ENCODE measurements around the gene STEAP3.

Gene STEAP3

DNA sequence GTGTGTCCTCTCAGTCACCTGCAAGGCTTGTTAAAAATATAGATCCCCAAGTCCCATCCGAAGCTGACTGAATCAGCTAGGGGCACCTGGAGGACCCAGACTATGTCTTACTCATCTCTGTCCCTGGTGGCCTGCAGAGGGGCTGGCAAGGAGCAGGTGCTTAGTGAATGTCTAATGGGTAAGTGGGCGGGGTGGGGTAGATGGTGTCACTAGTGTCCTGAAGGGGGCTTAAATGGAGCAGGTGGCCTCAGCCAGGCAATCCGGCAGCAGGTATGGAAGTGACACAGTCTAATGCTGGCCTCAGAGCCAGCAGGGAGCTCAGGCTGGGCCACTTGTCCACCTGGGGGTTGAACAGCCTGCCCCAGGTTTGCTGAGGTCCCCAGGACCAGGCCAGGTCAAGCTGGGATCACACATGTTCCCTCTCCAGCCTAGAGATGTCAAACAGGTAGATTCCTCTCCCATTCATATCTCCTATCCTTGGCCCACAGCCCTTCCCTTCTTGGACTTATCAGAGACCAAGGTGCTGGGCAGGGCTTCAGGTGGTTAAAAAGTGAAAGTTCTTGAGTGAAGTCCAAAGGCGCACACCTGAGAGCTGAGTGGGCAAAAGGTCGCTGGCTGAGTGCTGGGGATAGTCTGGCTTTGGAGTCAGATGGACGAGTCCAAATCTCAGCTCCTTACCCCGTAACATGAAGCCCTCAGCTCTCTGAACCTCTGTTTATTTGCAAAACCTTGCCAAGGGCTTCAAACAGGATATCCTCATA is 1.7 kb downstream of the STEAP3 start:
- DNase-seq (ENCODE audit: low spot score): no peak

DNA sequence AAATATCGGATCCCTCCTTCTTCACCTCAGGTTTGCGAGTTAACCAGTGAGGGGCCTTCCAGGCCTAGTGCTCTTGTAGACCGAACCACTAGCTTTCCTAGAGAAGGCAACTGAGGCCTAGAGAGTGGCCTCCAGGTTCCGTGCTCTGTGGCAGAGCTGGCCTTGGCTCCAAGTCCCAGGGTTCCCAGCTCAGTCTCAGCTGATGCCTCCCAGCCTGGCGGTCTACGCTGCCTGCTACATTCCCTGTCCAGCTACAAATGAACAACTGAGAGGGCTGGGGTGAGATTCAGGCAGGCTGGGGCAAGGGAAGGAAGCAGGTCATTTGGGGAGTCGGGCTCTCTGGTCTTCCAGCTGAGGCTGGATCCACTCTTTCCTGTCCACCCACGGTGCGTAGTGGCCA is 2.3 kb downstream of the STEAP3 start:
- no peak for DNase-seq (ENCODE audit: low spot score)

DNA sequence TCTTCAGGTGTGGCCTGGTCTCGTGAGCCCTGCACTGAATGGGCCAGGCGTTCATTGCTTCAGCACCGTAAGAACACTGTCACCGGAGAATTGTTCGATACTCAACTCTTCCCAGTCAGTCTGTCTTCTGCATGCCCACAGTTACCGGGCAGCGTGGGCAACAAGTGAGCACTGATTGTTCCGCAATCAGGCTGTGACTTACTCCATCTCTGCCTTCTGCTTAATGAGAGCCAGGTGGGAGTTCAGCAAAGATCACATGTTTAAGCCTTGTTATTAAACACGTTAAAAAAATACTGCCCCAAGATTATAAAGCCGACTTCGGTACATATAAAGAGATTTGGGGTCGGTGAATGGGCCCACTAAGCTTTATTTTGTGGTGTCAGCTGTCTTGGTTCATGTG is 3.7 kb downstream of the STEAP3 start:
- DNase-seq (ENCODE audit: low spot score): no peak

DNA sequence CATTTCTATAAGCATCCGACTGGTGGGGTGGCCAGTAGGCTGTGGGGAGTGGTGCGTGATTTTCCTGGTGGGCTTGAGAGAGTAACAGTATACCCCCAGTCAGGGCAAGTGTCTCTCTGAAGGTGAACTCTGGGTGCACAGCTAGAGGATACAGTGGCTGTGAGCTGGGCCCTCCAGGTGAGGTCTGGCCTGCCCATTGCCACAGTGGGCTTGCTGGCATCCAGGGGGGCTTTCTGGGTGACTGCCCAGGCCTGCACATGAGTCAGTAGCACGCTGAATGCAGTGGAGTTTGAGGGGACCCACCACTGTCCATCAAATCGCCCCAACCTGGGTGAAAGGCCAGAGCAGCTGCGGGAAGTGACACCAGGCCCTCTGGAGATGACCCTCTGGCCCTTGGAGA is 4.5 kb downstream of the STEAP3 start:
- no peak for DNase-seq (ENCODE audit: low spot score)

DNA sequence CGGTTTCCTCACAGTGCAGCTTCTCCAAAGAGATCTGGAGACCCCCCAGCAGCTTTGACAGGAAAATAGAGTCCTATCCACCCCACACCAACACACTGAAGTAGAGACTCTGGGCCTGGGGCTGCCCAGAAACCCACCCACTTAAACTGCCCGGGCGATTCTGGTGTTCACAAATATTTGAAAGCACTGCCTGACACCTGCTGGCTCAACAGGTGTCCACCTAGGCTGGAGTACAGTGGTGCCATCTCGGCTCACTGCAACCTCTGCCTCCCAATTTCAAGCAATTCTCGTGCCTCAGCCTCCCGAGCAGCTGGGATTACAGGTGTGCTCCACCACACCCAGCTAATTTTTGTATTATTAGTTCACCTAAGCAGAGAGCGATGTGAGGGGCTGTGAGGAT is 5.3 kb downstream of the STEAP3 start:
- no peak for DNase-seq (ENCODE audit: low spot score)

DNA sequence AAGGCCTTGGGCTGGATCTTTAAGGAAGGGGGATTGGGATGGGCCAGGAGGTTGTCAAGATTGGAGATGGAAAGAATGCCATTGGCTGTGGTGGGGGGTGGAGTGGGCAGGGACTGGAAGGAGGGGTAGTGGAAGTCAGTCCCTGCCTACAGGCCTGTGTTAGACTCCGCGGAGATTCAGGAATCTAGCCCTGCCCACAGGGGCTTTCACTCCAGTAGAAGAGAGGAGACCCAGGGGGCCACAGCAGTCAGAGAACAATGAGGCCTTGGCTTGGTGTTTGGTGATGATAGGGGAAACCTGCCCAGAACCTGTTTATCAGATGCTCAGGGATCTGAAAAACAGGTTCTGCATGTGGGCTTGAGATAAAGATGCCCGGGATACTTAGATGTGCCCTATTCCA is 6.1 kb downstream of the STEAP3 start:
- DNase-seq (ENCODE audit: low spot score): no peak

DNA sequence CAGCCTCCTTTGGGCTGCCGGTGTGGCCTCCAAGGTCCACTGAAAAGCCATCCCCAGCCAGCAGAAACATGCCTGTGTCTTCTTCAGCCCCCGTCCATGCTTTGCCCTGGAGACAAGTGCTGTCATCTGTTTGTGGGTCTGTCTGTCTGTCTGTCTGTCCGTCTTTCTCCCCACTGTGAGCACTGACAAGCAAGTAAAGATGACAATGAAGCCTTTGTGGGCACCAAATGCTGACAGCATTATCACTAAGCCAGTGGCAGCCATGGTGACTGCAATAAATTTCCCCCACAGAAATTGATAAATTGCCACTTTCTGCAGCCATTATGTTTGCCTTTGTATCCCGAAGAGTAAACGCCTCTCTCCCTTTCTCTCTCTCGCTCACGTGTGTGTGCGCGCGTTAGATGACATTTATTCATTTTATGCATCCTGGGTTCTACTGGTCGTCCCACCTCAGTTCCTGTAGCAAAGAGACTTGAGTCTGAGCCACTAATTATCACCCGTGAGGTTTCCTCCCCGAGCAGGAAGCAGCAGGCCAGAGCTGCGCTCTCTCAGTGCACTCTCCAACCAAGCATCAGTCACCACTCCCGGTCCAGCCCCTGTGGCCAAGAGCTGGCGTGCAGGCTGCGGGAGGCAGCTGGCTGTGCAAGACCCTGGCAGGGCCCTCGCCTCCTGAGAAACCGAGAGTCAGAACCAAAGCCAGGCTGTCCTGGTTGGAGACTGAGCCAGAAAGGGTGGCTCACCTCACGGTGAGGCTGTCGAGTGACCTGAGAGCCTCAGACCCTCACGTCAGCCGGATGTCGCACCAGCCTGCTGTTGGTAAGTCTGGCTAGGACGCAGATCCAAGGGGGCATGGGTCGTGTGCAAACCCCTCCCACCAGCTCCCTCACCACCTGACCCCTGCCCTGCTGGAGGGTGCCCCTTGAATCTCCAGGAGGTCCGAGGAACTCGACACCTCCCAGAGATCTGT is 6.9 kb downstream of the STEAP3 start:
- peak; percentile 58 for DNase-seq (ENCODE audit: low spot score)

DNA sequence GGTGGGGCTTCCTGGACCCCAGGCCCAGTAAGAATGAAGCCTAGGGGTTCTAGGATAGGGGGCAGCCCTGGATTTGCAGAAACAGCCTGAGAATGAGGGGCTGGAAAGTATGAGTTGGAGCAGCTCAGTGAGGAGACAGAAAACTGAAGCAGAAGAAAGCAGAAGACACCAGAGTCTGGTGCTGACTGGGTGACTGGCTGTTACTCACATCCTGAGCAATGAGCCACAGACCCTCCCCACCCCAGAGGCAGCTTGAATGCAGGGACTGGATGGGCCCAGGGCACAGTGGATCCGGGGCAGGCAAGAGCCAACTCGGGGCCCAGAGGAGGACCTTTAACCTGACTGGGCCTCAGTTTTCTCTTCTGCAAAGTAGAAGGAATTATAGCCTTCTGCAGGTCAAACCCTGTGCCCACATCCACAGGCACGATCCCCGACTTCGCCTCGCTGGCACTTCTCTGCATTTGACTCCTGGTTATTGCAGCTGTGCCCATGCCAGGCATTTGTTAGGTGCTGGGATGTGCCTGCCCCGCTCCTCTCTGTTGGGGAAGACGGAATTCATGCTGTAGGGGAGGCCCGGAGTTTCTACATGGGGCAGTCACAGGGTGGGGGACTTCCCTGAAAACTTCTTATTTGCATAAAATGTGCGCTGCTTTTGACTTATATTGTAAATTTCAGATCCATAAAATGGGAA is 8.5 kb downstream of the STEAP3 start:
- no peak for DNase-seq (ENCODE audit: low spot score)

DNA sequence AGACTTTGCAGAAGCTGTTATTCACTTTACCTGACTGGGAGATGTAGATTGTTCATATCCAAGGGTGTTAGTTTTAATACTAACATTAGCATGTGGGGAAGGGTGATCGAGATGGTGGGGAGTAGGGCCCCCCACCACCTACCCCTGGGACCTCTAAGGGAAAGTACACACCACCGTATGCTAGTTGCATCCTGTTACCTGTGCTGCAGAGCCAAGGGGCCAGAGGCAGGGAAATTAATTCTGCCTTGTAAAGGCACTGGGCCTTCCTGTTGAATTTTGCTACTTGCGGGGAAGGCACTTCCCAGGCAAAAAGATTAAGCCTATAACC is 9.0 kb downstream of the STEAP3 start:
- DNase-seq (ENCODE audit: low spot score): no peak

DNA sequence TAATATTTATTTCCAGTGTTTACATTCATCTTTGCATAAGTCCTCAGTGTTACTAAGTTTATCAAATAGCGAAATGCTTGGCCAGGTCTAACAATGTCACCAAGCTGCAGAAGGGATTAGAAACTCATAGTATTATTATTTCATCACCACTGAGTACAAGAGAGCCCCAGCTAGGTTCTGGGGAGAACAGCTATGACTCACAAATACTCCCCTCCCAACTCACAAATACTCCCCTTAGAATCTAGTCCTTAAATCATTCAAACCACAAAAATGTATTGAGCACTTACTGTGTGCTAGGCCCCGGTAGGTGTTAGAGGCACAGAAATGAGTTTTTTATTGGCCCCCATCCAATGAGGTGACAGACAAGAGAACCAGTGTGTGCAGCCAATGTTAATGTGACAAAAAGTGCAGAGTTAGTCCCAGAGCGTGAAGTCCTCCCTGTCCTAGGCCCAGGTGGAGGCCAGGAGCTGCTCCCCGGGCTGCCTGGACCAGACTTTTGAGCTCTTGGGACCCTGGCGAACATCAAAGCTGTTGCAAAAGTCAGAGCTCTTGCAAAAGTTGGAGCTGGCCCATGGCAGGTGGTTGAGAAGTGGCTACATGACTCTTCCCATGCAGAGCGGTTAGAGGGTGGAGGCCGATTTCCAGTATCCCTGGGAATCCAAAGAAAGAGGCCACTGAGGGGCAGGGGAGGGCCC is 9.8 kb downstream of the STEAP3 start:
- no peak for DNase-seq (ENCODE audit: low spot score)

DNA sequence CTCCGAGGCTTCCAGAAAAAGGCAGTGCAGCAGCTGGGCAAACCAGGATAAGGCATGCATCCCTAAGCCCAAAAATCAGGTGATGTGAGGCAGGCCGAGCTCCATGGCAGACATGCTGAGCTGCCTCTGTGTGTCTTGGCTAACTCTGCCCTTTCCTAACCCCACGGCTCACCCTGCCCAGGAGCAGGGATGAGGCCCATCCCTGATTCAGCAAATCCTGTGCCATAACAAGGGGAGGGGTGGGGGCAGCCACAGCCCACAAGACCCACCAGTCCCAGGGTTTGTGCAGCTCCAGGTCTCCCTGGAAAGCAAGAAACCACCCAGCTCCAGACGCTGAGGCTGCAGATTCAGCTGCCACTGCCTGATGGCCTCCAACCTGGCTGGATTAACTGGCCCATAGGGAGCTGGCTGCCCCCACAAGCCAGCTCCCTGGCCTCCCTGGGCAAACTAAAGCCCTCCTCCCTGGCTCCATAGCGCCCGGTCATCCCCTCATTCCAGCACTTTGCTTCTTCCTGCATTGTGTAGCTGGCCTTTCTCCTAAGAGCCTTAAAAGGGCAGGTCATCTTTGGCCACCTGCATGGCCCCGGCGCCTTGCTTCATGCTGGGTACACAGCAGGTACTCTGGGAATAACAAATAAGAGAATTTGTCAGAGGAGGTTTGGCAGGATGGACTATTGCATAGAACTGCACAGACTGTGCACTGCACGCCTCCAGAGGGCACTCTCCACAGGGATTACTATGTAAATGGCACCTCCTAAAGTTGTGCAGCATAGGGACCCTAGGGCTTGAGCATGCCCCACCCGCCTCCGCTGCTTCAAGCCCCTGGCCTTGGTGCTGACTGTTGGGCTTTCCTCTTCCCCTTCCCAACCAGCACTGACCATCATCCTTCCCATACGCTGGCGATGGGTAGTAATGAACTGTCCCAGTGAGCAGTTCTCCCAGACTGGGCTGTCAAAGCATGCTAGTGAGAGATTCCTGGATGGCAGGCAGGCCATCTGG is 10.7 kb downstream of the STEAP3 start:
- DNase-seq (ENCODE audit: low spot score): no peak

DNA sequence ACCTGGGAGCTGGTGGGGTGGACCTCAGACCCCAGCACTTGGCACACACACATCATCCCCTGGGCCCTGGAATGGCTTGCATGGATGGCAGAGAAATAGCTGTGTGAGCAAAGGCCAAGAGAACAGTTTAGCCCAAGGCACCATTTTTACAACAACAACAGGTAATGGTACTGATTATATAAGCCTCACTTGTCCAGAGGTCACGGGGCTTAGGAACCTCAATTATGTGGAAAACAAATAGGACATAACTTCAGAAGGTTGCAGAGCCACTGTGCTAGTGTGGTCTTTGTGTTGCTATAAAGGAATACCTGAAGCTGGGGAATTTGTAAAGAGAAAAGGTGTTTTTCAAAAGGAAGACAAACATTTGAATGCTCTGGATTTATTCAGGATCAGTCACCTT is 13.2 kb downstream of the STEAP3 start:
- no peak for DNase-seq (ENCODE audit: low spot score)

DNA sequence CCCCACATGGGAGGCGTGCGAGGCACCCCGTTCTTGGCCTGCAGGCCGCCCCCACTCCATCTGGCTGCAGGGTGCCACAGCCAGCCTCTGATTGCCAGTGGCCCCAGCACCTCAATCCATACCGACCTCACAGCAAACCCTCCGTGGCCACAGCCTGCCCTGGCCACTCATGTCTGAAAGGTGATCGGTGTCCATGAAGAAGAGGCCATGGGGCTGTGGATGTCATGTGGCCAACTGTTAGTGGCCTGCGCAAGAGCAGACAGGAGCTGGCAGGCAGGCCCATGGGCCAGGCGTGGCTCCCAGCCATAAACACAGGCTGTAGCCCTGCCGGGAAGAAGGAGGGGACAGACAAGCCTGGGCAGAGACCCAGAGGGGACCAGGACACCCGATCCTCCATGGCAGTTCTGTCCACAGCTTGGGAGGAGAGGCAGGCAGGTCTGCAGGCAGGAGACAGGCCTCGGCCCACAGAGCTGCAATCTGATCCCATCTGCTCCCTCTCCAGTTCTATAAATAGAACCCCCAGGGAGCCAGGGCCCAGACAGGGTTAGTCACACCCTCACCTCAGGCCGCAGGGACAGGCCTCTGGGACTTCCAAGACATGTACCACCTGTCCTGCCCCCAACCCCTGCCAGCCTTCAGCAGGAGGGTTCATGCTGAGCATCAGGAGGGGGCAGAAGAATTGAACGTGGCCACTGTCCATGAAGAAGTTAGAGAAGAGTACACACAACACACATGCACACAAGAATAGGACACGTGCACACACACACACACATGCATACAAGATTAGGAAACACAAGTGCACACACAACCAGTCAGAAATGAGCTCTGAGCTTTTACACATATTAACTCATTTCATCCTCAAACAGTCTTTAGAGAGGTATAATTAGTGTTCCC is 16.9 kb downstream of the STEAP3 start:
- DNase-seq (ENCODE audit: low spot score): peak; percentile 36

DNA sequence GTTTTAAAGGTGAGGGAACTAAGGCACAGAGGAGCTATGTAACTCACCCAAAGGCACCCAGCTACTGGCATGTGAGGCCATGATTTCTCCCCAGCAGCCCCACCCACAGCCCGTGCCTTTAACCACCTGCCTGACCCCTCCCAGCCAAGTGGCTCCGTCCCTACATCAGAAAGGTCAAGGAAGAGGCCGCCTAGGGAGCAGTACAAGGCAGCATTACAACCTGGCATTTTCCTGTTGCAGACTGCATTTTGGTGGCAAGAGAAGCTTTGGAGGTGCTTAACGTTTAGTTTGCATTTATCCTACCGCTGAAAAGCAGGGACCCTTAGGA is 17.5 kb downstream of the STEAP3 start:
- DNase-seq (ENCODE audit: low spot score): no peak

DNA sequence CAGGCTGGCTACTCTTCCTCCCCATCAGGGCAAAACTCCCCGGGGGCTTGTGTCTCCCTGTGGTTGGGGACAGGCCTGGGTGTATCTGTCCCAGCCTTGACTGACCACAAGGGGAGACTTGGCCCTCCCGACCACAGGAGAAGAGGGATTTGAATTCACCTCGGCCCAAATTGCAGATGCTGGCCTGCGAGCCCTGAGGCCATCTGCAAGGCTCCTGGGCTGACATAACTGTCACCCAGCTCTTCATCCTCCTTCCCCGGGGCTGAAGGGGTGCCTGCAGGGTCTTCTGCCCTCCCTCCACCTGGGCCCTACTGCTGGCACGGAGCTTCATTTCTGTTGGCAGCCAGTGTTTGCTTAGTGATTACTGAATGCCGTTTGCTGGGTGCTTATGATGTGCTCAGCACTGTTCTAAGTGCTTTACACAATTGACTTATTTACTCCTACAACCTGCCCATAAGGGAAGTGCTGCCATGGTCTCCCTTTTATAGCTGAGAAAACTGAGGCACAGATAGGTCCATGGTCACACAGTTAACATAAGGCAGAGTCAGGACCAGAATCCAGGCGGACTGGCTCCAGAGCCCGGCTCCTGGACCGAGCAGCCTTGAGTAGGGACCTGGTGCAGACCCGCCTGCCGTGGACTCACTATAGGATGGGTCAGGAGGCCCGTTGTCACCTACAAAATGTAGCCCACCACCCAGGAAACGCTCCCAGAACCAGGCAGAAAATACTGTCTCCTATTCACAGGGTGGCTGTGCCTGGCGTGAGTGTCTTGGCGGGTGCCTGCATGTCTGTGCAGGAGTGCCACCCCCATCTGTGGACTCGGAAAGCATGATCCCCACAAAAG is 18.9 kb downstream of the STEAP3 start:
- no peak for DNase-seq (ENCODE audit: low spot score)

DNA sequence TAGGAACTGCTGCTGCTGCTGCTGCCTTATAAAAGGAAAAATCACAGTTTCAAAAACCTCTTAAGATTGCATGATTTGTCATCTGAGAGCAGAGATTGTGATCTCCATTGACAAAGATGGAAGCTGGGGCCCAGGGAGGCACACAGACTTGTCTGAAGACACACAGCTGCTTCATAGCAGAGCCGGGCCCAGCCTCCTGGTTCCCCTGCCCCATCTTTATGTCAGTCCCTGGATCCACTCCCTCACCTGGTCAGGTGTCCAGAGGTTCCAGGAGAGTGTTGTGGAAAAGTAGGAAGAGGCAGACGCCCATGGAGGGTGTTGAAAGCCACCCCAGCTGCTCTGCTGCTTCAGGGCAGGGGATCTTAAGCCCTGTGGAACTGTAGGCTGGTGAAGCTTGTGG is 20.0 kb downstream of the STEAP3 start:
- no peak for DNase-seq (ENCODE audit: low spot score)

DNA sequence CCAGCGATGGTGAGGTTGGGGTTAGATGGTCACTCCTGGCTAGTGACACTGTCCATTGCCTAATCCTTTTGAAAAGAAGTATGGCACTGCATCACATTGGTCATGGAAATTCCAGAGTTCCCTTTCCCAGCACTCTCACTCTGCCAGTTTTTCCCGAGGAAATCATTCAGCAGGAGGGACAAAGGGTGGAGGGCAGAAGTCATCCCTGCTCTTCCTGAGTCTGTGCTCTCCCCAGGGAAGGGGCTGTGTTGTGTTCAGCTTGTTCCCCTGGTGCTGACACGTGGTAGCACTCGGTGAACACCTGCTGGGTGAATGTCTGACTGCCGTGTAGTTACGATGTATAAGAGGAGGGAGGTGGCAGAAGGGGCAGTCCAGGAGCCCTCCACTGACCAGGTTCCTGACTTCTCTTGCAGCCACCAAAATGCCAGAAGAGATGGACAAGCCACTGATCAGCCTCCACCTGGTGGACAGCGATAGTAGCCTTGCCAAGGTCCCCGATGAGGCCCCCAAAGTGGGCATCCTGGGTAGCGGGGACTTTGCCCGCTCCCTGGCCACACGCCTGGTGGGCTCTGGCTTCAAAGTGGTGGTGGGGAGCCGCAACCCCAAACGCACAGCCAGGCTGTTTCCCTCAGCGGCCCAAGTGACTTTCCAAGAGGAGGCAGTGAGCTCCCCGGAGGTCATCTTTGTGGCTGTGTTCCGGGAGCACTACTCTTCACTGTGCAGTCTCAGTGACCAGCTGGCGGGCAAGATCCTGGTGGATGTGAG is 21.6 kb downstream of the STEAP3 start:
- no peak for DNase-seq (ENCODE audit: low spot score)

DNA sequence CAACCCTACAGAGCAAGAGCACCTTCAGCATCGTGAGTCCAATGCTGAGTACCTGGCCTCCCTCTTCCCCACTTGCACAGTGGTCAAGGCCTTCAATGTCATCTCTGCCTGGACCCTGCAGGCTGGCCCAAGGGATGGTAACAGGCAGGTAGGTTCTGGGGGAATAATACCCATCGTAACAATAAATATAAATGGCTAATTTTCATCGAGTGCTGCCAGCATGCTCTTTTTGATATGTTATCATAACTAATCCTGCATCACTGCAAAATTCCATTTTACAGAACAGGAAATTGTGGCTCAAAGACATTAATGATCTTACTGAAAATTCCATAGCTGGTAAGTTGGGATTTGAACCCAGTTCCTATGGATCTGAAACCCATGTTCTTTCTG is 22.2 kb downstream of the STEAP3 start:
- DNase-seq (ENCODE audit: low spot score): no peak
